Keratinocyte (primary cell): Measurements from ENCODE around the gene ACTR3. TPM values are rescaled to one million over a fixed set of nuclear protein-coding genes. Genes with fewer than 3 reads are reported as not detected.

Experiments
- DNase-seq: peaks from one replicate; pipeline ENCODE4 v3.0.0-alpha.2; 2011; ENCODE audit warnings: low read depth, missing footprints, low spot score
- FAIRE-seq: peaks from 2 replicates; lab custom pipeline; 2011; peaks lifted over from hg19 to GRCh38; lab: Jason Lieb, UNC
- H2AFZ ChIP-seq: 2 replicates; pipeline ENCODE4 v1.6.0; 2012; ENCODE audit warnings: low read length, control low read depth, inconsistent platforms; ENCODE audit not compliant: control insufficient read depth
- H3K27ac ChIP-seq: 2 replicates; pipeline ENCODE4 v1.5.1; 2011; ENCODE audit warnings: low read length; ENCODE audit not compliant: control insufficient read depth, insufficient read depth
- H3K27me3 ChIP-seq: 3 replicates; pipeline ENCODE4 v1.6.0; 2011; ENCODE audit warnings: low read length; ENCODE audit not compliant: control insufficient read depth, insufficient read depth; ENCODE audit errors: extremely low read depth
- H3K36me3 ChIP-seq, 2 experiments: 2 replicates in 1 of 2; 3 replicates in 1 of 2; pipeline ENCODE4 v1.5.1; 2011; ENCODE audit warnings: low read length in 2 of 2, mild to moderate bottlenecking in 1 of 2; ENCODE audit not compliant: control insufficient read depth in 2 of 2, insufficient read depth in 2 of 2; ENCODE audit errors: extremely low read depth in 1 of 2
- H3K4me1 ChIP-seq: 3 replicates; pipeline ENCODE4 v1.5.1; 2011; ENCODE audit warnings: low read length; ENCODE audit not compliant: control insufficient read depth, insufficient read depth; ENCODE audit errors: extremely low read depth
- H3K4me2 ChIP-seq: 3 replicates; pipeline ENCODE4 v1.6.0; 2011; ENCODE audit warnings: low read depth, low read length; ENCODE audit not compliant: control insufficient read depth, insufficient read depth; ENCODE audit errors: extremely low read depth
- H3K4me3 ChIP-seq, 3 experiments: fragments of 200-600 bp in 1 of 3; sonication (generic) in 1 of 3; 2 replicates in 2 of 3; 3 replicates in 1 of 3; pipeline ENCODE4 v1.5.1; 2011 to 2016; ENCODE audit warnings: low read length in 3 of 3, mild to moderate bottlenecking in 3 of 3, control low read depth in 2 of 3, inconsistent platforms in 1 of 3, low read depth in 1 of 3, mixed read lengths in 1 of 3, mixed run types in 1 of 3, moderate library complexity in 1 of 3; ENCODE audit not compliant: control insufficient read depth in 2 of 3, insufficient read depth in 2 of 3; ENCODE audit errors: extremely low read depth in 1 of 3
- H3K79me2 ChIP-seq: 2 replicates; pipeline ENCODE4 v1.6.0; 2012; ENCODE audit warnings: low read length; ENCODE audit not compliant: control insufficient read depth, insufficient read depth
- H3K9ac ChIP-seq: 3 replicates; pipeline ENCODE4 v1.6.0; 2011; ENCODE audit warnings: low read length; ENCODE audit not compliant: control insufficient read depth, insufficient read depth; ENCODE audit errors: extremely low read depth
- H3K9me1 ChIP-seq: 3 replicates; pipeline ENCODE4 v1.6.0; 2011; ENCODE audit warnings: low read length; ENCODE audit not compliant: control insufficient read depth, insufficient read depth; ENCODE audit errors: extremely low read depth
- H3K9me3 ChIP-seq: 2 replicates; pipeline ENCODE4 v1.5.1; 2012; ENCODE audit warnings: low read depth, low read length; ENCODE audit not compliant: control insufficient read depth
- H4K20me1 ChIP-seq: 3 replicates; pipeline ENCODE4 v1.6.0; 2011; ENCODE audit warnings: low read length; ENCODE audit not compliant: control insufficient read depth, insufficient read depth; ENCODE audit errors: extremely low read depth
- EZH2 ChIP-seq: IDR thresholded peaks from one replicate; pipeline ENCODE4 v1.6.1; 2012; ENCODE audit warnings: inconsistent platforms, mild to moderate bottlenecking, low read length, moderate library complexity
- dilution Hi-C: fragments of 300-500 bp; cut with MboI; formaldehyde crosslinking; loops from one replicate; pipeline ENCODE4 v1.7.0; 2020; ENCODE audit warnings: low sequenced_read_pairs; ENCODE audit not compliant: extremely low pct_ligation_motif_present
- polyA plus RNA-seq, 5 experiments: library from polyadenylated mRNA; depleted of rRNA in 3 of 5; stranded (reverse) in 3 of 5; stranded (forward) in 1 of 5; unstranded in 1 of 5; fragments of >200 nt; gene quantifications; 1 replicate in 1 of 5; 2 replicates in 3 of 5; 3 replicates in 1 of 5; pipeline versions ENCODE4 v1.2.1 to v1.2.3, GENCODE V29; 2011 to 2012; ENCODE audit warnings: missing spikeins in 2 of 5, low read depth in 1 of 5, low replicate concordance in 1 of 5
- TF ChIP-seq, protein P1 (sequence below), 3 experiments: IDR thresholded peaks in 1 of 3; conservative IDR thresholded peaks in 1 of 3; optimal IDR thresholded peaks in 1 of 3; 2 replicates in 2 of 3; 3 replicates in 1 of 3; pipeline versions ENCODE3 to v1.5.1; 2011; ENCODE audit warnings: low read length in 3 of 3, mild to moderate bottlenecking in 3 of 3, moderate library complexity in 2 of 3, control low read depth in 1 of 3, inconsistent platforms in 1 of 3; ENCODE audit not compliant: insufficient read depth in 2 of 3; ENCODE audit errors: extremely low read depth in 1 of 3

ACTR3 gene
- polyA plus RNA-seq, 1 donor (not counting 4 experiments of a cell fraction or from before 2014, with no cell fraction given), result 340 TPM

DNA sequence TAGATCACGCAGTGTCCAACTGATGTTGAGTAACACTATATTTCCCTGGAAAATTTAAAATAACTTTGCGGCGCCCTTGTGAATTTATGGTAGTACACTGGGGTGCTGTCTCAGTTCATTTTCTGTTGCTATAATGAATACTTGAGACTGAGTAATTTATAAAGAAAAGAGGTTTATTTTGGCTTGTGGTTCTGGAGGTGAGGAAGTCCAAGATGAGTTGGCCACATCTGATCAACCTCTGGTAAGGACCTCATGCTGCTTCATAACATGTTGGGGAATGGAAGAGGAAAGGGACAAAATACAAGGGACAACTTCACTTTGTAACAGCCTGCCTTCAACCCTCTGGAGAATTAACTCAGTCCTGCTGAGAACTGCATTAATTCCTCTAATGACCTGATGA, 36.4 kb downstream of the ACTR3 start:
- peaks cover 51% of the 10 kb centered on the region for H3K79me2 ChIP-seq
- H3K36me3 ChIP-seq, result peaks cover 10 to 11% of the 10 kb centered on the region in 2 experiments
- dilution Hi-C loops, result no loop called here
- H3K9me3 ChIP-seq, result no peaks in the 10 kb centered on the region
- H3K4me2 ChIP-seq, result no peak overlapping the region
- peaks cover 3% of the 10 kb centered on the region for H4K20me1 ChIP-seq
- DNase-seq (no peak), FAIRE-seq (no peak)
- peaks cover 3% of the 10 kb centered on the region for H3K9me1 ChIP-seq
- H2AFZ ChIP-seq, result no peak overlapping the region
- H3K4me1 ChIP-seq, result no peaks in the 10 kb centered on the region
- H3K9ac ChIP-seq, result no peak overlapping the region
- no peaks in the 10 kb centered on the region for H3K27me3 ChIP-seq
- H3K4me3 ChIP-seq, result no peak overlapping the region
- no peak overlapping the region for H3K27ac ChIP-seq
- TF ChIP-seq, protein P1, sequence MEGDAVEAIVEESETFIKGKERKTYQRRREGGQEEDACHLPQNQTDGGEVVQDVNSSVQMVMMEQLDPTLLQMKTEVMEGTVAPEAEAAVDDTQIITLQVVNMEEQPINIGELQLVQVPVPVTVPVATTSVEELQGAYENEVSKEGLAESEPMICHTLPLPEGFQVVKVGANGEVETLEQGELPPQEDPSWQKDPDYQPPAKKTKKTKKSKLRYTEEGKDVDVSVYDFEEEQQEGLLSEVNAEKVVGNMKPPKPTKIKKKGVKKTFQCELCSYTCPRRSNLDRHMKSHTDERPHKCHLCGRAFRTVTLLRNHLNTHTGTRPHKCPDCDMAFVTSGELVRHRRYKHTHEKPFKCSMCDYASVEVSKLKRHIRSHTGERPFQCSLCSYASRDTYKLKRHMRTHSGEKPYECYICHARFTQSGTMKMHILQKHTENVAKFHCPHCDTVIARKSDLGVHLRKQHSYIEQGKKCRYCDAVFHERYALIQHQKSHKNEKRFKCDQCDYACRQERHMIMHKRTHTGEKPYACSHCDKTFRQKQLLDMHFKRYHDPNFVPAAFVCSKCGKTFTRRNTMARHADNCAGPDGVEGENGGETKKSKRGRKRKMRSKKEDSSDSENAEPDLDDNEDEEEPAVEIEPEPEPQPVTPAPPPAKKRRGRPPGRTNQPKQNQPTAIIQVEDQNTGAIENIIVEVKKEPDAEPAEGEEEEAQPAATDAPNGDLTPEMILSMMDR (optimal IDR thresholded peaks at IDR 0.05 in 1 of 3, IDR thresholded peaks at IDR 0.05 in 1 of 3, conservative IDR thresholded peaks at IDR 0.05 in 1 of 3; ENCODE audit: extremely low read depth in 1 of 3, insufficient read depth in 2 of 3, low read length in 3 of 3), result no peak
- no peak for TF ChIP-seq EZH2

DNA sequence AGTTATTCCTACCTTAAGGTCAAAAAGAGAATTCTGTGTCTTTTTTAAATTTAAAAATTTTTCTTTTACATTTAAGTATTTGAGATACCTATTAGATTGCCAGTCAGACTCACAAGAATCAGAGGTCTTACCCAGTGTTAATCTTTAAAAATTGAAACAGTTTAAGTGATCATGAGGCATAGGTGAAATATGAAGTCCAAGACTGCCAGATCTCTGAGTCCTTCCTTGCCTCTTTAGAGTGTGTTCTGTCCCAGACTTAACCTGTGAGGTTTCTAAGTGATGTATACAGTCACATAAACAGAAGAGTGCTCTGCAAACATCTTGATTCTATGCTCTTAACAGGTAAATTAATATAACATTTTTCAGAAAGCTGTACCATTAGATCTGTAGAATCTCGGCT, 40.6 kb downstream of the ACTR3 start:
- TF ChIP-seq EZH2, result no peak
- TF ChIP-seq, protein P1 (optimal IDR thresholded peaks at IDR 0.05 in 1 of 3, IDR thresholded peaks at IDR 0.05 in 1 of 3, conservative IDR thresholded peaks at IDR 0.05 in 1 of 3; ENCODE audit: extremely low read depth in 1 of 3, insufficient read depth in 2 of 3, low read length in 3 of 3), result no peak
- no peak overlapping the region for H3K27ac ChIP-seq
- H3K9me1 ChIP-seq, result no peaks in the 10 kb centered on the region
- no peak overlapping the region for H3K4me3 ChIP-seq
- H3K9me3 ChIP-seq, result no peaks in the 10 kb centered on the region
- no peaks in the 10 kb centered on the region for H4K20me1 ChIP-seq
- DNase-seq (no peak), FAIRE-seq (no peak)
- no peaks in the 10 kb centered on the region for H3K4me1 ChIP-seq
- dilution Hi-C loops, result no loop called here
- H3K79me2 ChIP-seq, result peaks cover 35% of the 10 kb centered on the region
- H3K9ac ChIP-seq, result no peak overlapping the region
- no peak overlapping the region for H3K4me2 ChIP-seq
- H3K27me3 ChIP-seq, result no peaks in the 10 kb centered on the region
- peaks cover 10 to 12% of the 10 kb centered on the region in 2 experiments for H3K36me3 ChIP-seq
- no peak overlapping the region for H2AFZ ChIP-seq
